Measurements from ENCODE around the gene HTATSF1.

Gene HTATSF1

DNA sequence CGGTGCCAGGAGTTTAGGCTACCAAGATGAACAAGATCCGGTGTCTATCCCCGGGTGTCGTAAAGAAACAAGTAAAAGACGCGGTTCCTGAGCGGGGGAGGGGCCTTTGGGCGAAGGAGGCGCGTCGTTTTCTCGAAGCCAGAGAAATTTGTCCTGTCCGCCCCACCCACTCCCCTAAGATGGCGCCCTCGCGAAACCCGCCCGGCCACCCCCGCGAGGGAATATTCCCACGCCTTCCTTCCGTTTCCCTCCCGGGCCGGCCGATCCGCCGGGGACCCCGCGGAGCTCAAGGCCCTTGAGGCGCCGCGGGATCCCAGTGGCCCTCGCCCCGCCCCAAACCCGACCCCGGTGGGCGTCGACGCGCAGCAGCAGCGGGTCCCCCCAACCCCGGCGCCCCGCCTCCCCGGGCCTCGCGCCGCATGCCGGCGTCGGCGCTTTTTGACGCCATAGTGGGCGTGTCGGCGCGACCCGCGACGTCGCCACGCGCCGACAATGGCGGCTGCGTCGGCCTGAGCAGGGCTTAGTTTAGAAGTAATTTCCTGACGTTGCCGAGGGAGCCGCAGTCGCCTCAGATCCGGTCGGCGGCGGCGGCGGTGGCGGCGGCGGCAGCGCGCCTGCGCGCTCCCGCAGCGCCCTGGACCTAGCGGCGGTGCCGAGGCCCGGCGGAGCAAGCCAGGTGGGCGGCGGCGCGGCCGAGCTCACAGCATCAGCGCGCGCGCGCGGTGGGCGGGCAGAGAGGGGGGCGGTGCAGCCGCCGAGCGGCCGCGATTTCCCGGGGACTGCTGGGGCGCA is 432 bp upstream of the HTATSF1 start:
- peak; percentile 89 to 91 for DNase-seq

DNA sequence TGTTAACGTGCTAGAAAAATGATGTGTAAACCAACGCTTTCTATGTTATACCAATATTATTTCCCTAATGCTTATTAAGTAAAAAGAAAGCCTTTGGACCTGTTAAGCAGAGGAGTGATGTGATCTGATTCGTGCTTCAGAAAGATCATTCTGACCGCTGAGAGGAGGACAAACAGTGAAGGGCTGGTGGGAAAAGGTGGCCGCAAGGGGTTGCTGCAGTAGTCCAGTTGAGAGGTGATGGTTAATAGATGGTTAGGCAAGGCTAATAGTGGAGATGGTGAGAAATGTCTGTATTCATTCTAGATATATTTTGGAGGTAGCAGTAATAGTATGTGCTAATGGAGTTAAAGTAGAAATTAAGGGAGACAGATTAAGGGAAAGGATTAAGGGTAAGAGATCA is 21.7 kb downstream of the HTATSF1 start:
- DNase-seq, result no peak

DNA sequence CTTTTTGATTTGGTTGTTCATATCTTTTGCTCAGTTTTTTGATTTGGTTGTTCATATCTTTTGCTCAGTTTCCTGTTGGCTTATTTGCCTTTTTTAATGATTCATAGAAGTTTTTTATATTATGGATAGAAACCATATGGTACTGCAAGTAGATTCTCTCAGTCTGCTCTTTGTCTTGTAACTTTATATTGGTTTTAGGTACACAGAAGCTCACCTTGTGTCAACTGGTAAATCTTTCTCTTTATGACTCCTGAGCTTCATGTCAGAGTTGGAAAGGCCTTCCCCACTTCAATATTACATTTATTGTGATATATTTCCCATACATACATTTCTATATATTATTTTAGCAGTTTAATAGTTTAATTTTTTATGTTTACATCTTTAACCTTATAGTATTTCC is 26.4 kb downstream of the HTATSF1 start:
- no peak for DNase-seq

DNA sequence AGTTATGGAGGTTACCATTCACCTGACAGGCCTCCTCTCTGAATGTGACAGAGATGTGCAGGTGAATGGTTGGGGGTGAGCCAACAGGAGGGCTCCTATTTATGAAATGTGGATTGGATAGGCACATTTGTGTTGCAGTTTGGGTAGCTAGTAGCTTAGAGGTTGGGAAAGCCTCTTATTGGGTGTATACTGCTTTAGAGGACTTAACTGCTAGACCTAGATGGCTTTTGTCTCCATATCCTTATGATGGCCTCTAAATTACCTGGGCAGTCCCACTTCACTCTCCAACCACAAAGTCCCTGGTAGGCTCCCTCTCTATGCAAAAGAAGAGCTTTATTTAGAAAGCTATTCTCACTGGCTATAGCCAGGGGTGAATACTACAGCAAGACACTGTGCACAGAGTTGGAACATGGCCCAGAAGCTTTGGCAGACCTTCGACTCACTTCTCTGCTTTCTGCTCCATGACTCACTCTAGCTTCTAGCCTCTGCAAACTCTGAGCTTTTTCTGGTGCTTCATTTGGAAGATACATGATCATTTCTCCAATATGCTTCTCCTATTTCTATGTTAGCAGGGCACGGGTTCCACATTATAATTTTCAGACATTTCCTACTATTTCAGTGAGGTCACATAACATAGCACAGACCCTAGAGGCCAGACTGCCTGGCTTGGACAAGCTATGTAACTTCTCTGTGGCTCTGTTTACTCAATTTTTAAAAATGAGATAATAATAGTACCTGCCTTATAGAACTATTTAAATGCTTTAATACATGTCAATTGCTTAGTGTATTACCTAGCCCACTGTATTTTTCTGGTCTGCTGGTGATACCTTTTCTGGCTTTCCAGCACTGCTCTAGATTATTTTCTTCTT is 28.6 kb downstream of the HTATSF1 start:
- DNase-seq, result no peak

DNA sequence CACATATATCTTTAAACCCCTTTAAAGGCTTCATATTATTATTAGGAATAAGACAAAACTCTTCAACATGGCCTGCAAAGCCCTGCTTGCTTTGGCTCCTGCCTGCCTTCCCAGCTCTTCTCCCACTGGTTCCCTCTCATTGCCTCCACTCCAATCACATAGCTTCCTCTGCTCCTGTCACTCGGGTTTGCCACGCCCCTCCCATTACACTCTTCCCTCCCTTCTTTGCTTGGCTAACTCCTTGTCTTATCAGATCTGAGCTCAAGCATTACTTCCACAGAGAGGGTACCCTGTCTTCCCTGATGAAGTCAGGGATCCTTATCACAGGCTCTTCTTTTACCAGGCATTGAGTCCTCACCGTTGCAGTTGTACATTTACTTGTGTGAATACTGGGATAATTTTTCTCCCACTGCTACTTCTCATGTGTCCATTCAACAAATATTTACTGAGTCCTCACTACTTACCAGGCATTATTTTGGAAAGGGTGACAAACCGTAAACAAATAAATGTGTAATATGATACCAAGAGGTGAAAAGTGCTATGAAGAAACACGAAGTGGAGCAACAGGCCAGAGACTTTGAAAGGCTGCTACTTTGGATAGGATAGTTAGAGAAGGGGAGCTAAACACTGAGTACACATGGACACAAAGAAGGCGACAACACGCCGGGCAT is 31.4 kb downstream of the HTATSF1 start:
- DNase-seq, result no peak

DNA sequence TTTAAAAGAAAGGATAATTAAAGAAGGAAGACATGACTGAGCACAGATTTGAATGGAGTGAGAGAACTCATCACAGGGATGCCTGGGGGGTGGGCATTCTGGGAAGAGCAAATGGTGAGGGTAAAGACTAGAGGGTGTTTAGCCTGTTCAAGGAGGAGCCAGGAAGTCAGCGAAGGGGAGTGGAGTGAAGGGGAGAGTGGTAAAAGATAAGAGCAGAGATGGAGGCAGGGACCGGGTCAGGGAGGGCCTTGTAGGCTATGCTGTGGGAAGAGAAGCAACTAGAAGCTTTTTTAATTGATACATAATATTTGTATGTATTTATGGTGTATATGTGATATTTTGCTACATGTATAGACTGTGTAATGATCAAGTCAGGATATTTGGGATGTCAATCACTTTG is 32.4 kb downstream of the HTATSF1 start:
- DNase-seq, result no peak

DNA sequence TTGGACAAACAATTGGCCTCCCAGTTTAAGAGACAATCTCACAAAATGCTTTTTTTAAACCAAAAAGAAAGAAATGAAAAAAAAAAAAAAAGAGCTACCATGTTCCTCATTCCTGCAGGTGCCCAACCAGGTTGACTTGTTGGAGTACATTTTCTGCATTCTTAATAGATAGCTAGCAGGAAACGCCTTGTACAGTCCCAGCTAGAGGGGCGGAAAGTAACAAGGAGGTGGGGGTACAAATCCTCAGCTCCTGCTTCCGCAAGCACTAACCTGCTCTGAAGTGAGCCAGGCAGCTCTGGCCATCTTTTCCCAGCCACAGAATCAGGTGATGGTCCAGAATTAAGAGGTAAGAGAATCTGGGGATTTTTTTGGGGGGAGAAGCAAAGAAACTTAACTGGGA is 34.6 kb downstream of the HTATSF1 start, which contains the start of gene VGLL1:
Gene VGLL1 (plus strand): TSS at position 265 of the 400 bp plus-strand sequence. CDS start 3,806 bp downstream, outside the sequence.
- DNase-seq, result no peak

DNA sequence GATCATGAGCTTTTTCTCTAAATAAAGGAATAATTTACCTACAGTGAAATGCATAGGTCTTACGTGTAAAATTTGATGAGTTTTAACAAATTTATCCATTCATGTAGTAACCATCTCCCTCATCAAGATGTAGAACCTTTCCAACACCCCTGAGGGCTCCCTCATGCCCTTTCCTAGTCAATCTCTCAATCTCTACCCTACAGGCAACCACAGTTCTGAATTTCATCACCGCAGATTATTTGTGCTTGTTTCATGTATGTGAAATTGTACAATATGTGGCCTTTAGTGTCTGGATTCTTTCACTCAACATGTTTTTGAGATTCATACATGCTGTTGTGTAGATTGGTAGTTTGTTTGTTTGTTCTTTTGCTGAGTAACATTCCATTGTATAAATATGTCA is 36.7 kb downstream of the HTATSF1 start:
- DNase-seq, result no peak

DNA sequence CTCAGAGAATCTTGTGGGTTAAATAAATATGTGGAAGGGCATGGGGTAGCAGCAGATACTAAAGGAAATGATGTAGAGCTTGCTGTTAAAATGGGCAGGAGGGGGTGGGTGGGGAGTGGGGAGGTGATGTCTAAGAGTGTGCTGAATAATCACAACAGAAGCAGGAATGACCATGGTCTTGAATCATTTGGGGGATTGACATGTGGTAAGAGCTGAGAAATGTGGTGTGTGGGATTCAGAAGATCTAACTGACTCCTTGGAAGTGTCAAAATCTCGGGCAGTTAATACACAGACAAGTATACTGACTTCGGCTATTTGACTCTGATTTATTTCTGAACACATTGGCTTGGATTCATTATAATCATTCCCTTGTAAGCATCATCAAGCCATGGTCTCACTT is 41.4 kb downstream of the HTATSF1 start:
- no peak for DNase-seq

DNA sequence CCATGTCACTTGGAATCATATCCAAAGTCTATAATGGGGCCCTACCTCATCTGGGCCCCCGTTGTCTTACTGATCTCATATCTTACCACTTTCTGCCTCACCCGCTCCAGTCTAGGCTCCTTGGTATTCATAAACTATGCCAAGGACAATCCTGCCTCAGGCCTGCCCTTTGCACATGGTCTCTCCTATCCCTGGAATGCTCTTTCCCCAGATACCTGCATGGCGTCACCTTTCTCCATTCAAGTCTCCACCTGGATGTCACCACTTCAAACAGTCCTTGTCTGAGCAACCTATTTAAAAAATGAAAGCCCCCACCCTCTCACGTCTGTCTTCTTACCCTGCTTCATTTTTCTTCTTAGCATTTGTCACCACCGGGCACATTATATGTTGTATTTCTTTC is 42.8 kb downstream of the HTATSF1 start:
- no peak for DNase-seq

DNA sequence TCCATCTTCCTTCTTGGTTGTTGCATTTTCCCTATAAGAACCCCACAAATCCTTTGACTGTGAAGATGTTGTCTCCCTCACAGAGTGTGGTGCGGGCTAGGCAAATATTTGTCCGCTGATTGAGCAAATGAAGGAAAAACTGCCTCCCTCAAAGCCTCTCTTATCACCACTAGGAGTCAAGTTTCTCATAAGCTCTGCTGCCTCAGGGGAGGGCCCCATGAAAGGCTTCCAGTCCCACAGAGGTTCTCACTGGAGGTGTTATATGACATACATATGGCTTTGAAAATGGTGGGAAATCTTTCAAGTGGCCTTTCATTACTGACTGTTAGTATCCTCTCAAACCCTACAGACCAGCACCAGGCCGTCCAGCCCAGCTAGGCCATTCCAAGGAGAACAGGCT is 43.9 kb downstream of the HTATSF1 start:
- DNase-seq, result no peak

DNA sequence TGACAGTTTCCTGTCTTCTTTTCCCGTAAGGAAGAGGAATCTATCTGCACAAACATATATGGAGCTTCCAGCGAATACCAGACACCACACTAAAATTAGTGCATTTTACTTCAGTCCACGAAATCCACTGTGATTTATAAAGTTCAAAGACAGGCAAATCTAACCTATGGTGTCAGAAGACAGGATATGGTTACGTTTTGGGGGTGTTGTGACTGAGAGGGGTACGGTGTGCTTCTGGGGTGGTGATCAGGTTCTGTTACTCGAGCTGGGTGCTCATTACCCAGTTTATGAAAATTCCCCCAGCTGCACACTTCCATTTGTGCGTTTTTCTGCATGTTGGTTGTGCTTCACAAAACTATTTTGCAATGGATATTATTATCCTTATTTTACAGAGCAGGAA is 44.9 kb downstream of the HTATSF1 start:
- no peak for DNase-seq

DNA sequence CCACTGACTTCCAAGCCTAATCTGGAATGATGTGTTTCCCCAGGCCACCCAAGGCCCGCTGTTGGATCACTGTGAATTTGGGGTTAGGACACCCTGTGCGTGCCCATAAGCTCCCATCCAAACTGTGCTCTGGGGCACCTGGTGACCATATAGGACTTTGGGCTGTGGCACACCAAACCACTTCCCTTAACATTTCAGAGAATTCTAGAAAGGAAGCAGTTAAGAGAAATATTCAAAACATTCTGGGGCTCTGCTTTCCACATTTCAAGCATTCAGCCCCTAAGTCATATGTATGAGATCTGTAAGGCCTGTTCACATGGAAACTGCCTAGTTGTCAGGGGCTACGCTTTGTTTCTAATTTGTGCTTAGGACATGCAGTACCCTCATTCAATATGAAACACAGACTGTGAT is 49.0 kb downstream of the HTATSF1 start:
- DNase-seq, result peak in 1 of 2 donors; percentile 37

DNA sequence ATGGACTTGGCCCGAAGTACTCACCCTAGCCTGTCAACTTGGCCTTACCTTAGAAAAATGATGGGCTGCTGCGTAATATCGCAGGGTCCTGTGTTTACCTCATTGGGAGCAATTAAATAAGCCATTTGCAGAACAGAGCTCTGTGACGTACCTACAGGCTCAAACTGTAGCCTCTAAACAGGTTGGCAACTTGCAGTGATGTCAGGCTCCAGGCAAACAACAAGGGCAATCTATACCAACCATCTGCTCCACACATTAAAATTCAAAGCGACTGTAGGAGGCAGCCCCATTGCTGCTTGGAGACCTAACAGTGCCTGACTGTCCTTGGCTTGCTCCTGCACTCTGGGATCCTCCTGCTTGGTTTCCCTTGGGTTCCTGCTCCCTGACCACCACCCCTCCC is 51.8 kb downstream of the HTATSF1 start:
- DNase-seq, result no peak

DNA sequence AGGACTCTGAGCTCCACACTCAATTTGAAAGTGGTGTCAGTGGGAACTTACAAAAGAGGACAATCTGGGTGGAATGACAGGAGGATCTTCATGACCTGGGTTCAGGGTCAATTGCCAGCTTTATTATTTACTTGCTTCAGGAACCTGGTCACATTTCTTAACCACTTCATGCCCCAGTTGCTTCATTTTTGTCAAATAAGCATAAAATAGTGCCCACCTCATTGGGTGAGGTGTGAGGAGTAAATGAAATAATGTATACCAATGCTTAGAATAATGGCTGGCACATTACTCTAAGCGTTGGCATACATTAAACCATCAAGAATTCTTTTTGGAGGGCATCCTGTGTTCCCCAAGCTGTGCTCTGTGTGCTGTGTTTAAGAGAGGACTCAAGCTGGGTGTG is 54.0 kb downstream of the HTATSF1 start:
- DNase-seq, result no peak

DNA sequence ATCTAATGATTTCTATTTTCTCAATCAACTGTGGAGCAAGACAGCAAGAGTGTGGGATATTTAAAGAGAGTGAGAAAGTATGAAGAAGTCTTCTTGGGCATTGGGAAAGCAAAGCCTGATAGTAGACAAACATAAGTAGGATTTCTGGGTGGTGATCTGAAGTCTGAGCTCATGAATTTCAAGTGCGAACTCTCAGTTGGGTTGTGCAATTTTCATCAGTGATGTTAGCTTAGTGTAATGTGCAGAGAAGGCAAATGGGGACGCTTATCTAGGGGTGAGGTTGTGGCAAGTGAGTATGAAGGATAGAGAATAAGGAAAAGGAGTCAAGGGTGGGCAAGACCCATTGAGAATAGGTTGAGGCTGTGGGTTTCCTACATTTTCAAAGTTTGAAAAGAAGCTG is 58.3 kb downstream of the HTATSF1 start:
- no peak for DNase-seq

Data from CD4-positive, alpha-beta T cell treated with Interferon alpha-2 for 1 hour (primary cell).